Measurements from ENCODE around the gene FRMD5. TPM values are rescaled to one million over a fixed set of nuclear protein-coding genes. Genes with fewer than 3 reads are reported as not detected.

FRMD5 gene
- total RNA-seq, 1 donor from 2014 or later = 7.8 TPM

DNA sequence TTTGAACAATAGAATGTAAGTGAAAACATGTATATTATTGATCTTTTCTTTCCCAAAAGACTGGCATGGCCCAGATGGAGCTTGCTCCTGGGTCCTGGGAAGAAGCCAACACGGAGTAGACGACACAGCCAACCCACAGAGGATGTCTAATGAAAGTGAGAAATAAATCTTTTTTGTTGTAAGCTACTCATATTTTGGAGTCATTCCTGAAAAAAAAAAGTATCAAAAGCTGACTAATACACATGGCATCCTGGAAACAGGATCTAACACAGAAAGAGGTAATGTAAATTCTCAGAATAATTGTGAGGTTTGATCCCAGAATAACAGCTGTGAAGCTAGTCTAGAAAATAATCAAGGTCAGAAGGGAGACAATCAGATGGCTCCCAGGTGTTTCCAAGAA lies 12.6 kb upstream of the FRMD5 start:
- no peak overlapping the region for H3K4me3 Mint-ChIP-seq (ENCODE audit: low read depth)
- no peaks in the 10 kb centered on the region for H3K36me3 Mint-ChIP-seq (ENCODE audit: insufficient read depth)
- no peak overlapping the region for H3K27ac Mint-ChIP-seq
- no peak for DNase-seq (ENCODE audit: low spot score, unreplicated experiment)
- TF ChIP-seq, protein P1, sequence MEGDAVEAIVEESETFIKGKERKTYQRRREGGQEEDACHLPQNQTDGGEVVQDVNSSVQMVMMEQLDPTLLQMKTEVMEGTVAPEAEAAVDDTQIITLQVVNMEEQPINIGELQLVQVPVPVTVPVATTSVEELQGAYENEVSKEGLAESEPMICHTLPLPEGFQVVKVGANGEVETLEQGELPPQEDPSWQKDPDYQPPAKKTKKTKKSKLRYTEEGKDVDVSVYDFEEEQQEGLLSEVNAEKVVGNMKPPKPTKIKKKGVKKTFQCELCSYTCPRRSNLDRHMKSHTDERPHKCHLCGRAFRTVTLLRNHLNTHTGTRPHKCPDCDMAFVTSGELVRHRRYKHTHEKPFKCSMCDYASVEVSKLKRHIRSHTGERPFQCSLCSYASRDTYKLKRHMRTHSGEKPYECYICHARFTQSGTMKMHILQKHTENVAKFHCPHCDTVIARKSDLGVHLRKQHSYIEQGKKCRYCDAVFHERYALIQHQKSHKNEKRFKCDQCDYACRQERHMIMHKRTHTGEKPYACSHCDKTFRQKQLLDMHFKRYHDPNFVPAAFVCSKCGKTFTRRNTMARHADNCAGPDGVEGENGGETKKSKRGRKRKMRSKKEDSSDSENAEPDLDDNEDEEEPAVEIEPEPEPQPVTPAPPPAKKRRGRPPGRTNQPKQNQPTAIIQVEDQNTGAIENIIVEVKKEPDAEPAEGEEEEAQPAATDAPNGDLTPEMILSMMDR (IDR thresholded peaks at IDR 0.05; ENCODE audit: unreplicated experiment) = no peak
- peaks cover 2% of the 10 kb centered on the region for H3K27me3 Mint-ChIP-seq
- H3K4me1 Mint-ChIP-seq (ENCODE audit: low read depth) = peaks cover 1% of the 10 kb centered on the region
- H3K9me3 Mint-ChIP-seq (ENCODE audit: low read depth) = no peaks in the 10 kb centered on the region

DNA sequence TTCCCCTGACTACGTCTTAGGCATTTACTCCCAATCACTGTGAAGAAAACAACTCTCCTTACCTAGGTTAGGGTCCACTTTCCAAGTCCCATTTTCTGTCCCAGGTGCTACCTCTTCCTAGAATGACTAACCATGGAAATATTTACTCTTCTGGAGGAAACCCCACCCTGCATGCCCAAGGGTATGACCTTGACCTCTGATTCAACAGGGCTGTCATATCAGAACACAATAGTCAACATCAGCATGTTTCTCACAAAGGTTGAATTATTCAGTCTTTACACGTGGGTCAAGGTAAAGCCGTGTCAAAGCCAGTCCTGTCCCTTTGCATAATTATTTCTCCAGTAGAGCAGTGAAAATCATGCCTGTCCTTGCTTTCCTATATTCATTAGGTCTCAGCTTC lies 4.3 kb upstream of the FRMD5 start:
- Mint-ChIP-seq H3K27ac (peak overlapping the region; percentile 13), H3K27me3 (no peaks in the 10 kb centered on the region), H3K9me3 (ENCODE audit: low read depth) (no peaks in the 10 kb centered on the region), H3K36me3 (ENCODE audit: insufficient read depth) (no peaks in the 10 kb centered on the region), H3K4me3 (ENCODE audit: low read depth) (no peak overlapping the region), H3K4me1 (ENCODE audit: low read depth) (peaks cover 6% of the 10 kb centered on the region)
- TF ChIP-seq, protein P1 (IDR thresholded peaks at IDR 0.05; ENCODE audit: unreplicated experiment) = no peak
- no peak for DNase-seq (ENCODE audit: low spot score, unreplicated experiment)

DNA sequence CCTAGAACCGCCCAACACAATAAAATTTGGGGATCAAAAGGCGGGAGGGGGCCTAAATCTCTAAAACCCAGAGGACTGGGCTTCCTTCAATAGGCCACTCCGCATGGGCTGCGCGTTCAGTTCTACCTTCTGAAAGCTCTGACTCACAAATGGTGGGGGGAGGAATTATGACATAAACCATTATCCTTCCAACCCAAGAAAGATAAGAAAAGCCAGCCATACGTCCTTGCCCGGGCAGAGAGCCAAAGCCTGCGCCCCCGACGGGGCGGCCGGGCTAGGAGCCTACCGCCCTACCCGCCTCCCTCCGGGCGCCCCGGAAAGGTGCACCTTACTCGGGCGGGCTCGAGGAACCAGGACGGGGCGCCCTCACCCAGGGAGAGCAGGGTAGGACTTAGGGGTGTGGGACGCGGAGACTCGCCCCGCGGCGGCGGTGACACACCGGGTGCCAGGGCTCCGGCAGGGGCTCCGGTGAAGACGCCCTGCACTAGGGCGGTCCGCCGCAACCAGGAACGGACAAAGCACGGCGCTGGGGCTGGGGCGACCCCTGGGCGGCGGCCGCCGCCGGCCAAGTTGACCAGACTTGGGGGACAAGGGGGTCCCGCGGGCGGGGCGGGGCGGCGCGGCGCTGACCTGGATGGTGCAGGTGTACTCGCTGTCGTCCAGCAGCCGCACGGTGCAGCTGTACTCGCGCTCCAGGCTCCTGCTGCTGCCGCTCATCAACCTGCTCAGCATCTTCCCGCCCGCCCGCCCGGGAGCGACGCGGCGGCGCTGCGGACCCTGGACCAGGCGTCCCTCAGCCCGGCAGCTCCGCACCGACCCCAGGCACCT lies 534 bp downstream of the FRMD5 start:
- Mint-ChIP-seq H3K27me3 (peaks cover 14% of the 10 kb centered on the region), H3K27ac (peak overlapping the region; percentile 52)
- TF ChIP-seq, protein P1 (IDR thresholded peaks at IDR 0.05; ENCODE audit: unreplicated experiment) = no peak

DNA sequence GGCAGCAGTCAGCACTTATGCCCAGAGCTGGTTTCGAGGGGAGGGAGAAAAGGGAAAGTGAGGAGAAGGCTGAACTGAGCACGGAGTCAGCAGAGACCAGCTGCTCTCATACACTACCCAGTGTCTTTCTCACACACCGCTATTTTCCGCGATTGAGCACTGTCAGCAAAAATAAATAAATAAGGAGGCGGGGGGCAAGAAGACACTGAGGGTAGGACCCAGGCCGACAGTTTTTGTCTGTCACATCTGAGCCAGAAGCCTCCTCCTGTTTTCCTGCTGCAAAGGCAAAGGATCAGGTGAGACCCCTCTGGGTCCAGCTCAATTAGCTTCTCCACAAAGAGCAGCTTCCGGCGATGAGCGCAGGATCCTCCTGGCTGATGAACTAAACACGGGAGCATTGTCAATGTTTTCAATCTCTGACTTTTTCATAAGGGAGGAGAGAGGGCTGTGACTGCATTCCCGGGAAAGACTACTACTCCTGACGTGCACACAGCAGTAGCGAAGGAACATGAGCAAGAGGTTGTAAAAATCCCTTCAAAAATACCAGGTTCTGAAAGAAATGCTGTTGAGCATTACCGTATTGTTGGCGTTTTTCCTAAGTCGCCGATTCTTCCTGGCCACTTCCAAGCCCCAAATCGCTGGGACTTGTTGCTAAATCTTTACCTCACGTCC lies 1.3 kb downstream of the FRMD5 start:
- Mint-ChIP-seq H3K27ac (peak overlapping the region; percentile 52), H3K9me3 (ENCODE audit: low read depth) (no peaks in the 10 kb centered on the region), H3K4me1 (ENCODE audit: low read depth) (no peaks in the 10 kb centered on the region), H3K4me3 (ENCODE audit: low read depth) (peak overlapping the region; percentile 94), H3K27me3 (peaks cover 14% of the 10 kb centered on the region), H3K36me3 (ENCODE audit: insufficient read depth) (no peaks in the 10 kb centered on the region)
- TF ChIP-seq, protein P1 (IDR thresholded peaks at IDR 0.05; ENCODE audit: unreplicated experiment) = no peak
- no peak for DNase-seq (ENCODE audit: low spot score, unreplicated experiment)

More for the DNA sequence above, 534 bp downstream of the FRMD5 start:
- peak overlapping the region; percentile 94 for H3K4me3 Mint-ChIP-seq (ENCODE audit: low read depth)
- no peaks in the 10 kb centered on the region for H3K9me3 Mint-ChIP-seq (ENCODE audit: low read depth)
- peaks cover 5% of the 10 kb centered on the region for H3K4me1 Mint-ChIP-seq (ENCODE audit: low read depth)
- DNase-seq (ENCODE audit: low spot score, unreplicated experiment) = no peak
- H3K36me3 Mint-ChIP-seq (ENCODE audit: insufficient read depth) = no peaks in the 10 kb centered on the region

DNA sequence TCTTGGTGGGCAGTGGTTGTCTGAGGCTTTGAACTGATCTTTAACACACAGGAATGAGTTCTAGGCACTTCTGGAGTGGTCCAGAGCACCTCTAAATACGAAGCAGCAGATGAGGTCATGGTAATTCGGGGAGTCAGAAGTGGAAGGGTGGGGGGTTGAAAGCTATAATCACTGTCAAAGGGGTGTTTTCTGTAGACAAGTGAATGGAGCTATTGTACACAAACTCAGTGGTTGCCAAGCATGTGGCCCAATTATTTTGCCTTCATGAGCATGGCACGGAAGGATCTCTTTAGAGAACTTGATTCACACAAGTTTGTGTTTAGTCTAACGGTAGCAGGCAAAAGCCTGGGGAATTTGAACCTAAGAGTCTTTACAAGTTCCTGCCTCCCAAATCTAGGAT lies 6.3 kb downstream of the FRMD5 start:
- DNase-seq (ENCODE audit: low spot score, unreplicated experiment) = no peak
- Mint-ChIP-seq H3K27me3 (peaks cover 11% of the 10 kb centered on the region), H3K27ac (no peak overlapping the region), H3K36me3 (ENCODE audit: insufficient read depth) (peaks cover 2% of the 10 kb centered on the region), H3K9me3 (ENCODE audit: low read depth) (no peaks in the 10 kb centered on the region), H3K4me1 (ENCODE audit: low read depth) (no peaks in the 10 kb centered on the region), H3K4me3 (ENCODE audit: low read depth) (no peak overlapping the region)
- TF ChIP-seq, protein P1 (IDR thresholded peaks at IDR 0.05; ENCODE audit: unreplicated experiment) = no peak
